HuH-7 (cell line): ENCODE results near the gene NKD1.
A peak's percentile ranks its signal among the peaks of the same experiment; 100 is the strongest.
"Not testable (repeated sequence)": the region's sequence is repeated elsewhere in the genome, so short reads cannot be mapped to it uniquely, and the experiment has no call there.

Source experiments
- DNase-seq: peaks from one replicate; pipeline ENCODE4 v3.0.0; 2011; ENCODE audit warnings: low spot score

Gene NKD1

DNA sequence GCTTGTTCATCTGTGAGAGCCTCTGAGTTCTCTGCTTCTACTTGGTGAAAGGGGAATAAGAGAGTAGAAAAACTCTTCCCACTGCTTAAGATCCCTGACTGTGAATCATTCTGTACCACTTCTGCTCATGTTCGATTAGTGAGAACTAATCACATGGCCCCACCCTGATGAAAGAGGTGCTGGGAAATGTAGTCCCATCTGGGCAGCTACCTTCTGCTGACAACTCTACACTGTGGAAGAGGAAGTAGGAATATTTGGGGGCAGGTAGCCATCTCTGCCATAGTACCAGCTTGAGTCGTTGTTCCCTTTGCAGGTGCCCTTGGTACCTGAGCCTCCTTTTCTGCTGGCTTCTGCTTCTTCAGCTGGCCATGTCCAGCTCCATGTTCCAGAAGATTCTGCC is 29.9 kb downstream of the NKD1 start:
- no peak for DNase-seq

DNA sequence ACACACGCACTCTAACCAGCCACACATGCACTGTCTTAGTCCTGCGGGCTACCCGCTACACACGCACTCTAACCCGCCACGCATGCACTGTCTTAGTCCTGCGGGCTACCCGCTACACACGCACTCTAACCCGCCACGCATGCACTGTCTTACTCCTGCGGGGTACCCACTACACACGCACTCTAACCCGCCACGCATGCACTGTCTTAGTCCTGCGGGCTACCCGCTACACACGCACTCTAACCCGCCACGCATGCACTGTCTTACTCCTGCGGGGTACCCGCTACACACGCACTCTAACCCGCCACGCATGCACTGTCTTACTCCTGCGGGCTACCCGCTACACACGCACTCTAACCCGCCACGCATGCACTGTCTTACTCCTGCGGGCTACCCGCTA is 31.2 kb downstream of the NKD1 start:
- DNase-seq, result not testable (repeated sequence)

DNA sequence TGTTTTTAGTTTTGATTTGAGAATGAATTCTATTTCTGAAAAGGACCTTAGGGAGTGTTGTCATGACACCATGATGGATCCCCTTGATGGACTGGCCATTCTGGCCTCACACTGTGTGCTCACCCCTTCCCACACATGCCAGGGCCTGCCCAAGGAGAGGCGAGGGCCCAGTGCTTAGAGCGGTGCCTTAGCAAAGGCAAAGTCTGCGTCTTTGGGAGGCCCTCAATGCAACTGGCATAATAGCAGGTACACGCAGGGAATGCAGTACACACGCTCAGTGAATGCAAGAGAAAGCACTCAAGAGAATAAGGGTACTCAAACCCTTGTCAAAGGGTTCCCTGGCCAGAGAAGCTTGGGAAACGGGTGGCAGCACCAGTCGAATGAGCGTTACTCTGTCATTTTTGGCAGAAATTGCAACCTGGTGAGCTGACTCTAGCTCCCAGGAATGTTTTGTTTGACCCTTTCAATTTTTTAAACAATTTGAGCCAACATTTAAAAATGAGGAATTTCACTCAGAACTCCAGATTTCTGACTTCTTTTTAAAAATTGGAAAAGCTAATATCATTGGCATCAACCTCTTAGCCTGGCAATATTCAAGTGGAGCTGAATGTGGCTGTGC is 32.1 kb downstream of the NKD1 start:
- DNase-seq, result no peak

DNA sequence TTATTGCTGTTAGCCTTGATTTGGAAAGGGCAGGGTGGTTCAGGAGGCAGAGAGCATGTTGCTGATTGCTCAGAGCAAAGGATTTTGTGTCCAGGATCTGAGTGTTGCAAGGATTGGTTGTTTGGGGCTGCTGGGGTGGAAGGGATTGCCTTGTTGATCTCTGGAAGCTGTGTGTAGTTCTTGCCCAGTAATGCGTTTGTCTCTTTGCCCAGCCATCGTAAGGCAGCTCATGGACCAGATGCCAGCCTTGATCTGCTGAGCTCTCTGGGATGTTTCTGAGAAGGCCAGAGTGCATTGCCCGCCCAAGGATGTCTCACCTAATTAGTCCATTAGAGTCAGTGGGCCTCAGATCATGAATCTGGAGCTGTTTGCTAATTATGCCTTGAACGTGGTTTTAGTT is 33.6 kb downstream of the NKD1 start:
- DNase-seq, result no peak

DNA sequence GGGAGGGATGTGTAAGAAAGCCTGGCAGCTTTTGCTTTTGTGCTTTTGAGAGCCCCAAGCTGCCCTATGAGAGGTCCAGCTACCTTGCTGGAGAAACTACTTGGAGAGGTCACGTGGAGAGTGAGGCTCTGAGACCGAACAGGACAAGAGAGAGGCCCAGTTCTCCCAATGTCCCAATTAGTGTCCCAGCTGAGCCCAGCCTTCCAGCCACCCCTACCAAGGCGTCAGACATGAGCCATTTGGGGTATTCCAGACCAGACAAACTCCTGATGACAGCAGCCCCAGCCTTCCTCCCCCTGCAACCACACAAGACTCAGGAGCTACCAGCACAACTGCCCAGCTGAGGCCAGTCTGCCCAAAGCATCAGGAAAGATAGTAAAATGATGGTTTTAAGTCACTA is 35.0 kb downstream of the NKD1 start:
- DNase-seq, result no peak

DNA sequence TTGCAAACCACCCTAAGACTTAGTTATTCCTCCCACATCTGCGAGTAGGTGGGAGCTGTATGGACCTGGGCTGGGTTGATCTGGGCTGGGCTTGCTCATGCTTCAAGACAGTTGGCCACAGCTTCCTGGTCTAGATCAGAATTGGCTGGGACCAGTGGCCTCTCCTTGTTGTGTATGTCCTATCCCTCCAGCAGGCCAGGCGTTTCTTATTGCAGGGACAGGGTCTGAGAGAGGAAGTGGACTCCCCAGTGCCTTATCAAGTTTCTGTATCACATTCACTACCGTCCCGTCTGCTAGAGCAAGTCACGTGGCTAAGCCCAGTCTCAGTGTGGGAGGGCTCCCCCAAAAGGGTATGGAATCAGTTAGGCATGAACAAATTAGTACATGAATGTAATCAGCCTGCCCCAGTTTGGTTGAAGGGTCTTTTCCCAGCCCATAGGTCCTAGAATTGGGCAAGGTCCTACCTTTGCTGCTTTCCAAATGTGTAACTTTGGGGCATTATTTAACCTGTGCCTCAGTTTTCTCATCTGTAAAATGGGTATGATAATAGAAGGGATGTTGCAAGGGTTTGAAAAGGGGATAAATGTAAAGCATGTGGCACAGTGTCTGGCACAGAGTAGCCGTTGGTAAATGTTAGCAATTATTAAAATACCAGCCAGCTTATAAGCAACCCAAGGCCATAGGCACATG is 36.0 kb downstream of the NKD1 start:
- no peak for DNase-seq

DNA sequence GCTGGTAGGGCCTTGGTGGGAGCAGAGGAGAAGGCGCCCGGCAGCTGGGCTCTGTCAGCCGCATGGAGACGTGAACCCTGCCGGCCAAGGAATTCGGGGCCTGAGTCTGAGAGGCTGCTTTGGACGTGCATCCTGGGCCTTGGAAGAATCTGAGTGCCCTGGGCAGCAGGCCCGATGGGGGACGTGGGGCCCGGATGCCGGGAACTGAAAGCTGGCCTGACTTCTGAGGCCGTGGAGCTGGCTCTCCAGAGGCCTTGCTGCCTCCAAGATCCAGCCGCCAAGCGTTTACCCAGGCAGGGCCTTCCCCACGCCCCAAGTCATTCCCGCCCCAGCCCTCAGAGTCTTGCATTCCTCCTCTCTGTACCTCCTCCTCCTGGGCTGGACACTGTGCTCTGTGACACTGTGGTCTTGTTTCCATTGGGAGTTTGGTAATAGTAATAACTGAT is 37.2 kb downstream of the NKD1 start:
- DNase-seq, result no peak

DNA sequence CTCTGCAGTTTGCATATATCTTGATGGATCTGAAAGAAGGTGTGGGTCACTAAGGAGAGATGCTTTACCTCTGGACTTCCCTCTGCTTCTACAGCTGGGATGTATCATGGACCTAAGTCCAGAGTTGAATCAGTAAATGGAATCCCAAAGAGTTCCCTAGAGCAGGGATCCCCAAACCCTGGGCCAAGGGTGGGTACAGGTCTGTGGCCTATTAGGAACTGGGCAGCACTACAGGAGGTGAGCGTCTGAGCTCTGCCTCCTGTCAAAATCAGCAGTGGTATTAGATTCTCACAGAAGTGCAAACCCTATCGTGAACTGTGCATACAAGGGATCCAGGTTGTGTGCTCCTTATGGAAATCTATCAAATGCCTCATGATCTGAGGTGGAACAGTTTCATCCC is 39.3 kb downstream of the NKD1 start:
- no peak for DNase-seq

DNA sequence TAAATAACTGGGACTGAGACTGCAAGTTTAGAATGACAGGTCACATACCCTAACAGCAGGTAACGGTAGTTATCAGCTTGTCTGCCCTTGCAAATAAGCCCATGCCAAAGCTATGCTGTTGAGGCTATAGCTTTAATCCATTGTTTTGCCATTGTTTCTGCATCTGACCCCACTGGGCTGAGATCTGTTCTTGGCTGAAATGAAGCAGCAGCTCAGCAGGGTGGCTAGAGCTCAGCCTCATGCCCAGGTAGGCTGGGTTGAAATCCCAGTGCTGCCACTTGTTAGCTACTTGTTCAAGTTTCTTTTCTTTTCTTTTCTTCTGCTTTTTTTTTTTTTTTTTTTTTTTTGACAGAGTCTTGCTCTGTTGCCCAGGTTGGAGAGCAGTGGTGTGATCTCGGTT is 40.1 kb downstream of the NKD1 start:
- no peak for DNase-seq

DNA sequence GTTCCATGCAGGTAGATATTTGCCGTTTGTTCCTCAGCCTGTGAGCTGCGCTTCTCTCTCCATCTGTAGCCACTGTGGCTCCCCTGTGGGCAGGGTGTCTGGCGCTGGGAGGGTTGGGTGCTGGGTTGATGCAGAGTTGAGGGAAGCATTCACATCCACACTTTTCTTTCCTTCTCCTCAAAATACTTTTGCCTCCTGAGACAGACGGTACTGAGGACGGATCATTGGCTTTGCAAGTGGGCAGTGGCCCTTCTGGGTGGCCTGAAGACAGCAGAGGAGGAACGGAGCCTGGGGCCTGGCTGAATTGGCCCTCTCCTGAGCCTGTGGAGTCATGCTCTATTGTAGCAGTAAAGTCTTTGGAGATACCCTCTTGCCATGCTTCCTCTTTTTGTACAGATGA is 43.0 kb downstream of the NKD1 start:
- no peak for DNase-seq

DNA sequence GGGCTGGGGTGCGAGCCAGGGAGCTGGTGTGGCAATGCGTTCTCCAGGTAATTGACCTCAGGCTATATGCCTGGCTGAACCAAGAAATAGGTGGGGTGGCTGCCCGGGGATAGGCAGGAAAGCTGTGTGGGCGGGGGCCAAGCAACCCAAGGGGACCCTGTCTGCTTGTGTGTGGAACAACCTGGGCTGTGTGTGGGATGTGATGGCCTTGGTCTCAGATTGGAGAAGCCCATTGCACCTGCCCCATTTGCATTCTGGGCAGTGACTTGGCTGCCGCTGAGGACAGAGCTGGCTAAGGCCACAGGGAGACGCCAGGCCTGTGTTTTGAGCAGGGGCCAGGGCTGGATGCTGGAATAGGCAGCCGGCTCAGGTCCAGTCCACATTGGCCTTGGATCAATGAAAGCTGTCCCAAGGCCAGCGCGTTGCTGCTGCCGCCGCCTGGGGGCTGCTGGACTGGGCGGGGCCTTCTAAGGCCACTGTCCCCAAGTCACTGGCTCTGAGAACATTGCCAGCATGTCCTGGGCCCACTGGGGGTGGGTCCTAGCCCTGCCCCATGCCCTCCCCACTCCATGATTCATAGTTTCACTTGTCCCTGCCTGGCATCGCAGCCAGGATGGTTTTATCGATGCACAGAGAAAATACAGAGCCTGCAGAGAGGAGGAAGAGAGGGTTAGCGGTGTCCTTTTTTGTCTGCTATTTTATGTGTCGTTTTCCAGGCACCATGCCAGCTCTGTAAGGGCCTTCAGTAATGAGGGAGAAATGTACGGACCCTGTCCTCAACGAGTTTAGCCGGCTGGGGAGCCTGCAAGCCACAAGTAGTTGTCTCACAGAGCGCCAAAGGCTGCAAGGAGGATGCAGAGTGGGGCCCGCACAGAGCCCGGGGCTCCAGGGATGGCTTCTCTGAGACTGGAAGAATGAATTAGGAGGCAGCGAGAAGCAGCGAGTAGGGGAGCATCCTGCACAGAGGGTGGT is 43.9 kb downstream of the NKD1 start:
- no peak for DNase-seq

DNA sequence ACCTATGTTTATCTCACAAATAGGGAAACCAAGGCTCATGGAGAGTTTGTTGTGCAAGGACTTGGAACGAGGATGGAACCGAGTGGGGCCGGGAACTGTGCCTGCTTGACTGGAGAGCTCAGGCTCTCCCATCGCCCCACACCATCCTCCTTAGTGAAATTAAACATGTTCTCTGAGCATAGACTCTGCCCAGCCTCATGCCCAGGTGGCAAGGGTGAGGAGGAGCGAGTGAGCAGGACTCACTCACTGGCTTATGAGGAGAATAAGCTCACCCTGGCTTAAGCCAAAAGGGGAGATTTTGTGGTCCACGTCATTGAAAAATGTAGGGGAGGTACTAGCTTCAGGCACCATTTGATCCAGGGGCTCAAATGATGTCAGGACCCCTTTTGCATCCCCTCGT is 44.8 kb downstream of the NKD1 start:
- DNase-seq, result no peak

DNA sequence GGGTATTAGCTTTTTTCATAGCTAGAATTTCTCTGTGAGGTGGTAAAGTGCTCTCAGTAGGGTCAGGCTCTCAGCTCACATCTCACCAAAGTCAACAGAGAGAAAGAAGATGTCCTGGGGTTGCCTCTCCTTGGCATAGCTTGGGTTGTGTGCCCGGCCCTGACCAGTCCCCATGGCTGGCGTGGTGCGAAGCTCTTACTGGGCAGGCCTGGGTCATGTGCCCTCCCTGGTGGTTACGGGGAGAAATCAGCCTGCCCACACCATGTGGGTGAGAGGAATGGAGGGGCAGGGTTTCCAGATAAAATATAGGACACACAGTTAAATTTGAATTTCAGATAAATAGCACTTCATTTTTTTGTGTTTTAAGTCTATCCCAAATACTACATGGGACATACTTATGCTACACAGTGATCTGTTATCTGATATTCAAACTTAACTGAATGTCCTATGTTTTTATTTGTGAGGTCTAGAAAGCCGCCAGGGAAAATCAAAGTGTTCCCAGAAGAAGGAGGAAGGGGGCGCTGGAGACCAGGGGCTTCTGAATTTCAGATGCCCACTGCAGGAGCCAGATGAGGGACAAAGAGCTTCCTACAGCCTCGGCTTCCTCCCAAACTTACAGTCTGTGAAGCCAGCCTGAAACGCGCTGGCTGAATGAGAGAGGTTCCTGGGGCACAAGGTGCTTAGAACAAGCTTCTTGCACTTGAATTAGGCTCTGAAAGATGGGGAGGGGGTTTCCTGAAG is 45.4 kb downstream of the NKD1 start:
- DNase-seq, result peak; percentile 33

DNA sequence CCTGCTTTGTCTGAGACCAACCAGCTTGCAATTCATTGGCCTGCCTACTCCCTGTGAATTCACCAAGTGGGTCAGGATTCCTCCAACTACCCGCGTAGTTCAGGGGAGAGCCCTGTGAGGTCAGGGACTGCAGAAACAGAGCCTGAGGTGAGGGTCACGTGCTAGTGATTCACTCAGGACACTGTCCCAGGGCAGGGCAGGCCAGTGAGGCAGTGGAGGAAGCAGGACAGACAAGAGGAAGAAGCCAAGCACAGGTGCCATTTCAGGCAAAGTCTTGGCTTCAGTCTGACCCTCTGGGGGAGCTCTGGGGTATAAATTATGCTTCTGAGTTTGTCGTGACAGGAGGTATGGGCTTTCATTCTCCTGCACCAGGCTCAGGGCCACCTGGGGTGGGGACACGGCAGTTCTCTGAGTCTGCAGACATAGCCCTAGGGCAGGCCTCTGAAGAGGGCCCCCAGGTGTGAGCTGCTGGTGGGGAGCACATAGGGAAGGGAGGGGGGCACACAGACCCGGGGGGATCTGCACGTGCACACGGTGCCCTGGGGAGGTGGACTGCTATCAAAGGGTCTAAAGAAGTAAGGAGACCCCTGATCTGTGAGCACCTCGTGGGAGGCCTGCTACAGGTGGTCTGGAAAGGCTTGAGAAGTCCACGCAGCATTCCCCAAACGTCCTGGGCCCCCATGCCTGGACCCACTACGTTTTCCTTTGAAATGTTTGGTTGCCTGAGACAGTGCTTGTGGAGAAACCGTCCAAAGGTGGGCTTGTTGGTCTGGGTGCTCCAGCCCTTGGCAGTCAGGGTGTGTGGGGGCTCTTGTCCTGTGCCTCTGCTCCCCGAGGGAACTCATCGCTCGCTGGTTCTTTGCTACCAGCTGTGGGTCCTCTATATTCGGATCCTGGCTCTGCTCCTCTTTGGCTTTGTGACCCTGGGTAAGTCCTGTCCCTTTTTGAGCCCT is 46.4 kb downstream of the NKD1 start:
- no peak for DNase-seq

DNA sequence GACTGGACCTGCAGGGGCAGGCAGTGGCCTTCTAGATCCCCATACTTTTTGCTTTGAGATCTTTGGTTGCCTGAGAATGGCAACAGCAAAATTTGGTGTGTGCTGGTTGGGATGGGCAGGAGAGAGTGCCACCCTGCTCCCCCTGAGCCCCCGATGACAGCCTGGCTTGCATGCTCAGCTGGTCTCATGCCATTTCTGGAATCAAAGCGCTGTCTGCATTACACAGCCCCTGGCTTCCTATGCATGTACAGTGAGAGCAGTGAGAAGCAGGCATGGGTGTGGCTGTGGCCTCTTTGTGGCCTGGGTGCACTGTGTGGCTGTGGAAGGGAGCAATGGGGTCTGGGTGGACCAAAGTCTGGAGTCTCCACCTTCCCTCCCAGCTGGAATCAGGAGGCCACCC is 47.7 kb downstream of the NKD1 start:
- DNase-seq, result no peak

DNA sequence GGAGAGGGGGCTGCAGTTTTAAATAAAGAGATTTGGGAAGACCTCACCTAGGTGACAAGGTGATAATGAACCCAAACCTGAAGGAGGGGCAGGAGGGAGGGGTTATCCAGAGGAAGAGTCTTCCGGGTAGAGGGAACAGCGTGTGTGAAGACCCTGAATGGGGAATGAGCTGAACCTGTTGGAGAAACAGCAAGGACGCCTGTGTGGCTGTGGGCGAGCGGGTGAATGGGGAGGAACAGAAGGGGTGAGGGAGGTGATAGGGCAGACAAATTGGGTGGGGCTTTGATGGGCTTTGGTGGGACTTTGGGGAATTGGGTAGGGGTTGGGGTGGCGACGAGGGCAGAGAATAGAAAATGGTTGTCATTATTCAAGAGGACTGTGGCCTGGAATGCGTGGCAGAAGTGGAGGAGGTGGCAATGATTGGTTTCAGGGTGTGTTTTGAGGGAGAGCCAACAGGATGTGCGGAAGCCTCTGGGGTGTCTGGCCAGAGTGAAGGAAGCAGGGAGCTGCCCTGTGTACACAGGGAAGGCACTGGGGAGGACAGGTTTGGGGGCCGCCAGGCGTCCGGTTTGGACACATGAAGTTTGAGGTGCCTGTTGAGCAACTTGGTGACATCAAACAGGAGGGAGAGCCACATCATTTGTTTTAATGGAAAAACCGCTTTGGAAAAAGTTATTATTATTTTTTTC is 48.7 kb downstream of the NKD1 start:
- no peak for DNase-seq

DNA sequence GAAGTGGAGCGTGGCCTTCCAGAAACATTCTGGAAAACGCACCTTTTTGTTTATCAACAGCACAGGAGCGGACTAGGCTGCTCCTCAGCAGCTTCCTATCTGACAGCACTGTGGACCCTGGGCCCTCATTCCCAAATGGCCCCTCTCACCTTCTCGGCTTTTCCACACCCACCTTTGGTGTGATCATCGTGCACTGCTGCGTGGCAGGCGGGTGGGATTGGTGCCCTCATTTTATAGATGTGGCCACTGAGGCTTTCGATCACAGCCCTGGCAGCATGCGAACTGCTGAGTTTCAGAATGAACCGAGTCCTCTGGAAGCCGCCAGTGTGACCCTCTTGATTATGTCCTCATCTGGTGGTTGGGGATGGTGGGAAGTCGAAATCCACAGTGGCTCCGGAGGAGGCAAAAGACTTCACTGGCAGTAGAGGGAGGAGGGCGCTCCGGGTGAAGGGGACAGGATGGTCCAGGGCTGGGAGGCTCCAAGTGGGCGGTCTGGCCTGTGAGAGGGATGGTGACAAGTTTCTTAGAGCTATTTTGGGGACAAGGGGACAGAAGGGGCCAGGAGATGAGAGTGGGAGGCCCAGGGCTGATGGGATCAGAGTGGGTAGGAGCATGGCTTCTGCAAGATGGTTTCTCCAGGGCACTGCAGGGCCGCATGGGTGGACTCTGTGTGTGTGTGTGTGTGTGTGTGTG is 49.5 kb downstream of the NKD1 start:
- DNase-seq, result no peak

DNA sequence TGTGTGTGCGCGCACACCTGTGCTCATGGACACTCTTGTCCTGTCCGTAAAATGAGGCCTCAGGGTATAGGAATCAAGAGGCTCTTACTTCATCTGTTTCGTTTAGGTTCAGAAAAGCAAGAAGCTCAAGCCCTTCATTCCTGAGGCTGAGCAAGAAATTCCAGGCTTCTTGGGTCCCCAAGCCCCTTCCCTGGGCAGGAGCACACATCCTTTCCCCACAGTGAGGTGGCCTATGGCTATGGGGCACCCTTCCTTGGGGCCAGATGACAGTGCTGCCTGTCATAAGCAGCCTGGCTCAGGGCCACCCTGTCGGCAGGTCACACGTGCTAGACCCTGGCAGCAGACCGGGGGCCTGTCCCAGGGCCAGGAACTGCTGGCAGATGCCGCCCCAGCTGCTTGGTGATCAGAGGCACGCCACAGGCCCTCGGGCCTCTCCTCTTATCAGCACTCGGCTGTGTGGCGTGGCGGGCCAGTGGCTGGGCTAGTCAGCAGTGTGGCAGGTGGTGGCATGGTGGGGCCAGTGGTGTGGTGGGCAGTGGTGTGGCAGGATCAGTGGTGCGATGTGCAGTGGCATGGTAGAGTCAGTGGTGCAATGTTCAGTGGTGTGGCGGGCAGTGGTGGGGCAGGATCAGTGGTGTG is 50.2 kb downstream of the NKD1 start:
- DNase-seq, result no peak

DNA sequence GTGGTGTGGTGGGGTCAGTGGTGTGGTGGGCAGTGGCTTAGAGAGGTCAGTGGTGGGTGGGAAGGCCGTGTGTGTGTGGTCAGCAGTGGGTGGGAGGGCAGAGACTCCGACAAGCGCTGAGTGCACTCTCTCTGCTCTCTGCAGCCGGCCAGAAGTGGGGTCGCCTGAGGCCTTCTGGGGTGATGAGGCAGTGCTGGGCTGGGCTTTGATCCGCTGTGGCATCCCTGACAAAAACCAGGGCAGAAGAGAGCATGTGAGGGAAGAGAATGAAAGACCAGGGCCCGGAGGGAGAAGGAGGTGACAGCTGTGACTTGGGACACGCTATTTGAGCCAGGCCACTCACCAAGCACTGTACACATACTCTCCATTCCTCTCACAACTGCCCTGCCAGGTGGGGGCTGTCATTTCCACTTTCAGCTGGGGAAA is 50.8 kb downstream of the NKD1 start:
- DNase-seq, result no peak
